ENCODE data around the gene RHOBTB3.
"Not testable (repeated sequence)": the region's sequence is repeated elsewhere in the genome, so short reads cannot be mapped to it uniquely, and the experiment has no call there.

Gene RHOBTB3

DNA sequence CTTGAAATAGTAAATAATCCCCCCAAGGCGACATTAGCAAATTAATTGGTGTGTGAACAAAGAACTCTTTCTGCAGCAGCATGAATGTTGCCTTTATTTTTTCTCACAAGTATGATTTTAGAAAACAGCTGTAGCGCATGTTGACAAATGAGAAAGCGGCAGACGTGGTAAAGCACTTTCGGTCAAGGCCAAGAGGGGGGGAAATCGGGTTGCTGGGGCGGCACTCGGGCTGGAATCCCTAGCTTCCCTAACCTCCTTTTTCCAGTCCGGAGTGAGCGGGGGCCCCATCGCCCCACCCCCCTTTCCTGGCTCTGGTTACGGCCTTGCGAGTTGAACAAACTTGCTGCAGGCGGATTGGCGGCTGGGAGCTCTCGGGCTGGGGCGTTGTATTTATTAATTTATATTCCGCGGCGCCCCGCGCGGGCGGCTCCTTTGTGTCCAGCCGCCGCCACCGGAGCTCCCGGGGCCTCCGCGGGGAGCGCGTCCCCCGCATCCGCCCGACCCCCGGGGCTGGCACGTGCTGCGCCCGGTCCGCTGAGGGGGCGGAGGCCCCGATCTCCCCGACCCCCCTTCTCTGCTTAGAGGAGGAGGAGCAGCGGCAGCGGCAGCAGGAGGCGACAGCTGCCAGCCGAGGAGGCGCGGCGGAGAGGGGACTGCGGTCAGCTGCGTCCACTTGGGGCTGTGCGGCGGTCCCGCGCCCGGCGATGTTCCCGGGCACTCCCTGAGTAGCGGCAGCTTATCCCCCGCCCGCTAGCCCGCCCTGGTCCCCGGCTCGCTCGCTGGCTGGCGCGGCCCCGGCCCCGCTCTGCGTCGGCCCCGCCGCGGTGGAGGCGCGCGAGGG is at the start of gene RHOBTB3:
RHOBTB3 (plus strand) TSS at position 607 of the 841 bp plus-strand sequence. CDS start 347 bp downstream, outside the sequence.
- DNase-seq: peak; percentile 22

GRCh38 chr5:95682891-95683290 is 48.2 kb upstream of the RHOBTB3 start, which contains the start of gene SPATA9:
SPATA9 (minus strand) TSS chr5:95682991; CDS start chr5:95682854, 137 bp downstream.
- no peak for DNase-seq

DNA sequence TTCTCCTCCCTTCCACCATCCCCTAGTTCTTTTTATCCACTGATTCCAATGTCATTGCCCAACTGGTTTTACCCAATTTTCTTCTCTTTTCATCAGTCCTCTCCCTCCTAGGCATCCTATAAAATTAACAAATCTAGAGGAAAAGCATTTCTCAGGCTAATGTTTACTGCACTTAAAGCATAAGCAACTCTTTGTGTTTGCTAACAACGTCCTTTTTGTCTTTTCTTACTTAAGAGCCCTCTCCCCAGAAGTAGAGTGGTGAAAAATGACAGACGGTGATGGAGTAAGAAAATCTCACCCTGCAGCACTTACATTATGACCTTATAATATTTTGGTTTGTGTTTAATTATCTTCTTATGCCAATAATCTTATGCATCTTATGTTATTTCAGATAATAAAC is 46.8 kb upstream of the RHOBTB3 start:
- no peak for DNase-seq

DNA sequence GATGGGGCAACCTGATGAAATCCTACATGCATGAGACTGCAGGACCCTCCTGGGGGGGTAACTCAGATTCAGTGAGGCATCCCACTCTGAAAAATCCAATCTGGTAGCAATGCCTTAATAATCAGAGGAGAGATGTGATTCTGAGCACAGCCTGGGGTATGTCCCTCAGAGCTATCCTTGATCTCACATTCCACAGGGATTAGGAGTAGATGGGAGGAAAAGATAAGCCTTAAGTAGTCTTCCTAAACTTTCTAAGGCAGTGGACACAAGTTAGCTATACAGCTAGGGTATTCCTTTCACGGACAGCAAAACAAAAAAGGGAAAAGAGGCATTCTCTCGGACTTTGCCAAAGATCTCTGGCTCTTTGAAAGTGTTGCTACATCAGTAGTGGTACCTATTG is 44.5 kb upstream of the RHOBTB3 start:
- no peak for DNase-seq

DNA sequence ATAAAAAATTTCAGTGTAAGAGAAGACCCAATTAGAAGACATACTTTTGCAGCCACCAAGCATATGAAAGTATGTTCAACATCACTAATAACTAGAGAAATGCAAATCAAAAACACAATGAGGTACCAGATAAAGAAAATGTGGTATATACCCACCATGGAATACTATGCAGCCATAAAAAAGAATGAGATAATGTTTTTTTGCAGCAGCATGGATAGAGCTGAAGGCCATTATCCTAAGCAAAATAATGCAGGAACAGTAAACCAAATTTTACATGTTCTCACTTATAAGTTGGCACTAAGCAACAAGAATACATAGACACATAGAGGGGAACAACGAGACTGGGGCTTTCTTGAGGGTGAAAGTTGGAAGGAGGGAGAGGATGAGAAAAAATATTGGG is 41.5 kb upstream of the RHOBTB3 start:
- DNase-seq: no peak

GRCh38 chr5:95690333-95690732 is 40.8 kb upstream of the RHOBTB3 start:
- no peak for DNase-seq

- DNase-seq: no peak
Observed at GRCh38 chr5:95697781-95698681, 33.1 kb upstream of the RHOBTB3 start.

- DNase-seq: no peak
Observed at GRCh38 chr5:95699337-95699736, 31.8 kb upstream of the RHOBTB3 start.

DNA sequence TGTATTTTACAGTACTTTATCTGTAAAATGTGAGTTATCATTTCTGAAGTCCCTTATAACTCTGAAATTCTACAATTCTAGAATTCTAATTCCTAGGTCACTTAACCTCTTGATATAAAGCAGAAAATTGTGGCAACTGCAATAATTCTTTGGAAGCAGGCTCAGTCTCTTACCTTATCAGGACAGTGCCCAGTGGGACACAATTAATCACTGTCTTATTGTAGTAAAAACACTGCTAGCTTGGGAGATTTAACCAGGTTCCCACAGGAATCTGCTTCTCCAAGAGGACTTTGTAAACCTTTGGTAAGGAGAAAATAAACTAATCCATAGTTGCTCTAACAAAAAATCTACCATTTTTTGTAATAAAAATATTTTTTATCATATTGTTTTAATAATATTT is 30.1 kb upstream of the RHOBTB3 start:
- no peak for DNase-seq

- no peak for DNase-seq
Observed at GRCh38 chr5:95704150-95704549, 27.0 kb upstream of the RHOBTB3 start.

DNA sequence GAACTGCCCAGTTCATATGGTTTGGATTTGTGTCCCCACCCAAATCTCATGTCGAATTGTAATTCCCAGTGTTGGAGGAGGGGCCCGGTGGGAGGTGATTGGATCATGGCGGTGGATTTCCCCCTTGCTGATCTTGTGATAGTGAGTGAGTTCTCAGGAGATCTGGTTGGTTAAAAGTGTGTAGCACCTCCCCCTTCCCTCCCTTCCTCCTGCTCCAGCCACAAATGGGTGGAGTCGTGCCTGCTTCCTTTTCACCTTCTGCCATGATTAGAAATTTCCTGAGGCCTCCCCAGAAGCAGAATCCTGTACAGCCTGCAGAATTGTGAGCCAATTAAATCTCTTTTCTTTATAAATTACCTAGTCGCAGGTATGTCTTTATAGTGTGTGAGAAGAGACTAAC is 24.9 kb upstream of the RHOBTB3 start:
- not testable (repeated sequence) for DNase-seq

DNA sequence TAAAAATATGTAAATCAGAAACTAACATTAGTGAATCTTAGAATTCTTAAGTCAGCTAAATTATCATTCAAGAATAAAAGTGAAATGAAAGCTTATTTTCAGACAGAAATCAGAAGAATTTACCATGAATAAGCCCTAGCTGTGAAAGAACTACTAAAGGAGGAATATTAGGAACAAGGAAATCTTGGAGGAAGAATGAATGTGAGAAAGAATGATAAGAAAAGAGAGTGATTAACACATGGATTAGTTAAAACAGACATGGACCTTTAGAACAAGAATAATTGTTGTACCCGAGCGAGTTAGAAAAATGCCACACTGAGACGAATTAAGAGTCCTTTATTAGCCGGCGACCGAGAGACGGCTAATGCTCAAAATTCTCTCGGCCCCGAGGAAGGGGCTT is 24.1 kb upstream of the RHOBTB3 start:
- DNase-seq: no peak

DNA sequence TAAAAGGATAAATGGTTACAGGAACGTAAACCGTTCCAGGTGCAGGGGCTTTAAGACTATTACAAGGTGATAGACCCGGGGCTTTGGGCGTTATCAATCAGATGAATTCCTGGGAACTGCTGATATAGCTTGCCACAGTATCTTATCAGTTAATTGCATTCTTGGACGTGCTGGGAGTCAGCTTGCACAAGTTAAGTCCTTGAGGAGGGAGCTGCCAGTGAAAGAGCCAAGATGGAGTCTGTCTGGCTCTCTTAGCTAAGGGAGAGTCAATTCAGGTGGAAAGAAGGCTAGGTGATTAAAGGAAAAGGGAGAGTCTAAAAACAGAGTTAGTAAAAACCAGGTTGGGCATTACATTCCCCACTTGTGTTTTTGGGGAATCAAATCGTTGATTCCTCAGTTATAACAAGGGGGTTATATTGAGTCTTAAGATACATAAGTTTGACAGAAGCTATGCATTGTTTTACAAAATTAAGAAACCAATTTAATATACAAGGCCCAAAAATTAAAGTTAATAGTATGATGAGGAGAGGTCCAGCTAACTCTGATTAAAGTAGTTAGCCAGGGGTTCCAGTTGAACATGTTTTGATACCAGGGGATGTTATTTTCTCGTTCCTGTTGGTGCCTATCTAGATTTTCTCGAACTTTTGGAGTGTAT is 23.5 kb upstream of the RHOBTB3 start:
- DNase-seq: not testable (repeated sequence)

GRCh38 chr5:95708876-95709275 is 22.3 kb upstream of the RHOBTB3 start:
- DNase-seq: no peak

GRCh38 chr5:95709967-95710650 is 21.0 kb upstream of the RHOBTB3 start:
- no peak for DNase-seq

DNA sequence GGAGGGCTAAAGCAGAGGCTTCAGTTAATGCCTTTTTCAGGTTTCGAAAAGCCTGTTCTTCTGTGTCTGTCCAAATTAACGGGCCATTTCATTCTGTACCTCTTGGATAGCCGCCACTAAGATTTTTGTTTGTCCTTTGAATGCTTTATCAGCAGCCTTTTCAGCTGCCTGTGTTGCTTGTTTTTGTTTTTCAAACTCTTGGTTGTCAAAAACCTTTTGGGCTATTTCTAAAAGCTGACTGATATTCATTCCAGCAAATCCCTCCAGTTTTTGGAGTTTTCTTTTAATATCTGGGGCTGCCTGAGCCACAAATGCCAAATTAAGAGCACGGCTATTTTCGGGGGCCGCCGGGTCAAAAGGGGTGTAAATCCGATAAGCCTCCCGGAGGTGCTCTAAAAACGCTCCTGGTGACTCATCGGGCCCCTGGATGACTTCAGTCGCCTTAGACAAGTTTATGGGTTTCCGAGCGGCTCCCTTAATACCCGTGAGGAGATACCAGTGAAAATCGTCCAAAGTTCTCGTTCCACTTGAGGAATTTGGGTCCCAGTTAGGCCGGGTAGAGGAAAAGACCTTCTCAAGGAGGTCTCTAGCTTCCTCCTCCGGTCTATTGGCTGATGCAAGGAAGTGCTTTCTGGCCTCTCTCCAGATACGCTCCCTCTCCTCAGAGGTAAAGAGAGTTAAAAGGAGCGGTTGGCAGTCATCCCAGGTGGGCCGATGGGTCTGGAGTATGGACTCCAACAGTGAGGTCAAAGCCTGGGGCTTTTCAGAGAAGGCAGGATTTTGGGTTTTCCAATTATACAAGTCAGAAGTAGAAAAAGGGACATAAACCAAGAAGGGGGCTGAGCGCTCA is 20.3 kb upstream of the RHOBTB3 start:
- DNase-seq: not testable (repeated sequence)

DNA sequence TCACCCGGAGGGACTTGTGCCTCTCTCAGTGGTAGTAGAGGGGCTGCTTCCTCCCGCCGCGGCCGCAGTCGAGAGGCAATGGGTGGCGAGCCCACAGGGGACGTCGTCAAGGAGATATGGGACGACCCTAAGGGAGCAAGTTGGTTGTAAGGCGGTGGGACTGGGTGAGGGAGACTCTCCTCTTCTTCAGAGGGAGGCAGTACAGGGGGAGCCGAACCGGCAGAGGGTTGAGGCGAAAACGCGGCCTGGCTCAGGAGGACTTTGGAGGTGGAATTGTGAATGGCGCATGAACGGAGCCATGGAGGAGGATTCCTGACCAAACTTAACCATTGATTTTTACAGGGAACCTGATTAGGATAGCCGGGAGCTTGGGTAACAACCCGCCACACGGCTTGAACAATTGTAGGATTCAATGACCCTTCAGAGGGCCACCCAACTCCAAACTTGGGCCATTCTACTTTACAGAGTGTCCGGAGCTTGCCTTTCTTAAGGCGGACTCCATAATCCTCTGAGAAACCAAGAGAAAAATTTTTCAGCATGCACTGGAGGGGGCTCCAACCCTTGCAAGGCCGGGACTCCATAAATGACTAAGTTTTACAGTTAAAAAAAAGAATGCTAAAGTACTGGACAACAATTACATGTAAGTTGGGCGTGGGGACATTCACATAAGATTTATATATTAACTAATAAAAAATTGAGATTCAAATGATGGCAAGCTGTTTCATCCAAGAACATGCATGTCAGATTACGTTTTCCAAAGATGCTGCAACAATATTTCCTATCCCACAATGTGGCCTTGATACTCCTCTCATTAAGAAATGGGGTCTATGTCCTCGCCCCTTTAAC is 19.4 kb upstream of the RHOBTB3 start:
- no peak for DNase-seq

- no peak for DNase-seq
Observed at GRCh38 chr5:95712347-95712958, 18.7 kb upstream of the RHOBTB3 start.

GRCh38 chr5:95713246-95713645 is 17.9 kb upstream of the RHOBTB3 start:
- not testable (repeated sequence) for DNase-seq
